Mesothelial cell of epicardium (in vitro differentiated cells): ENCODE data around the gene TGFBR1. TPM values are rescaled to one million over a fixed set of nuclear protein-coding genes. Genes with fewer than 3 reads are reported as not detected.

Experiments
- DNase-seq, 2 experiments: peaks; one replicate each; pipeline ENCODE4 v3.0.0; 2021; ENCODE audit warnings: low spot score in 2 of 2; ENCODE audit not compliant: unreplicated experiment in 2 of 2
- H3K27ac Mint-ChIP-seq: 2 replicates; pipeline ENCODE4 v1.8.0; 2021; ENCODE audit warnings: mixed read lengths
- H3K27me3 Mint-ChIP-seq: 2 replicates; pipeline ENCODE4 v1.8.0; 2021; ENCODE audit warnings: low read depth, mixed read lengths
- H3K36me3 Mint-ChIP-seq: 2 replicates; pipeline ENCODE4 v1.8.0; 2021; ENCODE audit warnings: mixed read lengths
- H3K4me1 Mint-ChIP-seq: 2 replicates; pipeline ENCODE4 v1.8.0; 2021; ENCODE audit warnings: mixed read lengths
- H3K4me3 Mint-ChIP-seq: 2 replicates; pipeline ENCODE4 v1.8.0; 2021; ENCODE audit warnings: mild to moderate bottlenecking, moderate library complexity, mixed read lengths
- H3K9me3 Mint-ChIP-seq: 2 replicates; pipeline ENCODE4 v1.8.0; 2021; ENCODE audit warnings: mixed read lengths
- total RNA-seq: library from RNA; stranded (reverse); gene quantifications from 3 replicates; pipeline ENCODE4 v1.2.1, GENCODE V29; 2021
- TF ChIP-seq, protein P1 (sequence below): fragments of 200-600 bp; sonication (generic); IDR thresholded peaks from one replicate; pipeline ENCODE4 v1.5.0; 2021; ENCODE audit warnings: antibody characterized with exemption; ENCODE audit not compliant: unreplicated experiment

Gene TGFBR1
- total RNA-seq, 1 donor from 2014 or later = 77.5 TPM

DNA sequence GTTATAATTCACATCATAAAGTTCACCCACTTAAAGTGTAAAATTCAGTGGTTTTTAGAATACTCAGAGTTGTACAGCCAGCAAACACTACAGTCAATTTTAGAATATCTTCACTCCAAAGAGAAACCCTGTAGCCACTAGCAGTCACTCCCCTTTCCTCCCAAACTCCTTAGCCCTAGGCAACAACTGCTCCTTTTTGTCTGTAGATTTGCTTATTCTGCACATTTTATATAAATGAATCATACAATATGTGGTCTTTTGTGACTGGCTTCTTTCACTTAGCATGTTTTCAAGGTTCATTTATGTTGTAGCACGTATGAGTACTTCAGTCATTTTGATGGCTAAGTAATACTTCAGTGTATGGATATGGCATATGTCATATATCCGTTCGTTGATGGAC lies 38.7 kb downstream of the TGFBR1 start:
- Mint-ChIP-seq H3K36me3 (peaks cover 63% of the 10 kb centered on the region), H3K4me1 (peaks cover 5% of the 10 kb centered on the region), H3K27ac (no peak overlapping the region), H3K27me3 (no peaks in the 10 kb centered on the region), H3K4me3 (no peak overlapping the region), H3K9me3 (no peaks in the 10 kb centered on the region)
- TF ChIP-seq, protein P1, sequence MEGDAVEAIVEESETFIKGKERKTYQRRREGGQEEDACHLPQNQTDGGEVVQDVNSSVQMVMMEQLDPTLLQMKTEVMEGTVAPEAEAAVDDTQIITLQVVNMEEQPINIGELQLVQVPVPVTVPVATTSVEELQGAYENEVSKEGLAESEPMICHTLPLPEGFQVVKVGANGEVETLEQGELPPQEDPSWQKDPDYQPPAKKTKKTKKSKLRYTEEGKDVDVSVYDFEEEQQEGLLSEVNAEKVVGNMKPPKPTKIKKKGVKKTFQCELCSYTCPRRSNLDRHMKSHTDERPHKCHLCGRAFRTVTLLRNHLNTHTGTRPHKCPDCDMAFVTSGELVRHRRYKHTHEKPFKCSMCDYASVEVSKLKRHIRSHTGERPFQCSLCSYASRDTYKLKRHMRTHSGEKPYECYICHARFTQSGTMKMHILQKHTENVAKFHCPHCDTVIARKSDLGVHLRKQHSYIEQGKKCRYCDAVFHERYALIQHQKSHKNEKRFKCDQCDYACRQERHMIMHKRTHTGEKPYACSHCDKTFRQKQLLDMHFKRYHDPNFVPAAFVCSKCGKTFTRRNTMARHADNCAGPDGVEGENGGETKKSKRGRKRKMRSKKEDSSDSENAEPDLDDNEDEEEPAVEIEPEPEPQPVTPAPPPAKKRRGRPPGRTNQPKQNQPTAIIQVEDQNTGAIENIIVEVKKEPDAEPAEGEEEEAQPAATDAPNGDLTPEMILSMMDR = no peak
- no peak for DNase-seq

DNA sequence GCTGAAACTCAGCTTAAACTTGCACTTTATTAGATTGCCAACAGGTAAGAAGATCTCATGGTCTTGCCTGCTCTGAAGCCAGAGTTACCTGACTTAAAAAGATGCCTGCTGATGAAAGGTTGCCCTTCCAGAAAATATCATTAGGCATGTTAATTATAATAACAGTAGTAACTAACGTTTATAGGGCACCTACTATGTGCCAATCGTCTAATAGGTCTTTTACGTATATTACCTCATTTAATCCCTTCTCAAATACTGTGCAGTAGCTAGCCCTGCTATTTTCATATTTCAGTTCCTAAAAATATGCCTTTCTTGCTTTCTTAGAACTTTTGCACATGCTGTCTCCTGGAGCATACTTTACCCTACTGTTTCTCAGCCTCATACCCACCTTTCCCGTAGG lies 40.1 kb downstream of the TGFBR1 start:
- Mint-ChIP-seq H3K9me3 (no peaks in the 10 kb centered on the region), H3K36me3 (peaks cover 57% of the 10 kb centered on the region), H3K4me1 (peaks cover 5% of the 10 kb centered on the region), H3K27me3 (no peaks in the 10 kb centered on the region), H3K4me3 (no peak overlapping the region), H3K27ac (no peak overlapping the region)
- no peak for DNase-seq
- TF ChIP-seq, protein P1 = no peak

DNA sequence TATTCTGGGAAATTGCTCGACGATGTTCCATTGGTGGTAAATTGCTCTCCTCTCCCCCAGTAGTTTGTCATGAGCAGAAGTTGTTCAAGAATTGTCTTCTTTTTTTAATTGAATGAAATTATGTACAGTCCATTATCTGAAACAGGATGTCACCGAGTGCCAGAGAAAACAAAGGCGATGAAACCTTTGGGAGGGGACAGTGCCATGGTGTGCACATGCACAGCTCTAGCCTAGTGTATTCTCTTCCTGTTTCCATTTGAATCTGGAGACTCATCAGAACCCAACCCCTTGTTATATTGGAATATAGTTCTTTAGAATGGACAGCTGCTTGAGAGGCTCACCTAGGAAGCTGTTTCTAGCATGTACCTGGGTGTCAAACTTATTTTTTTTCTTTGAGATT lies 41.7 kb downstream of the TGFBR1 start:
- TF ChIP-seq, protein P1 = no peak
- Mint-ChIP-seq H3K4me1 (no peaks in the 10 kb centered on the region), H3K9me3 (no peaks in the 10 kb centered on the region), H3K27ac (no peak overlapping the region), H3K4me3 (no peak overlapping the region), H3K27me3 (no peaks in the 10 kb centered on the region), H3K36me3 (peaks cover 52% of the 10 kb centered on the region)
- no peak for DNase-seq

DNA sequence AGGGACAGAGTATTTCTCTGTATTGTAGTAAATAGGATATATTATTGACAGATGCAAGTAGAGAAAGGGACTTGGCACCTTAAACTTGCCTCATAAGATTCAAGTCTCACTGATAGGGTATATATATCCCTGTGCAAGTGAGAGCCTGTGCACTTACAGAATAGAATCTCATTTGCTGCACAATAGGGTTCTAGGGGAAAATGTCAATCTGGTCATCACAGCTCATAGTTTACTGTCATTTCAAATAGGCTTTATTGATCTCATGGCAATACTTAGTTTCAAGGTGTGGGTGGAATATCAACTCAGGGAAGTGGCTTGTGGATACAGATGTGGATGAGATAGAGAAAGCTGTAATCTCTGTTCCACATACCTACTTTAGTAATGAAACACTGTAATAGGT lies 42.3 kb downstream of the TGFBR1 start:
- H3K9me3 Mint-ChIP-seq = no peaks in the 10 kb centered on the region
- H3K36me3 Mint-ChIP-seq = peaks cover 50% of the 10 kb centered on the region
- DNase-seq = no peak
- no peak overlapping the region for H3K4me3 Mint-ChIP-seq
- H3K27me3 Mint-ChIP-seq = no peaks in the 10 kb centered on the region
- TF ChIP-seq, protein P1 = no peak
- H3K27ac Mint-ChIP-seq = no peak overlapping the region
- no peaks in the 10 kb centered on the region for H3K4me1 Mint-ChIP-seq

DNA sequence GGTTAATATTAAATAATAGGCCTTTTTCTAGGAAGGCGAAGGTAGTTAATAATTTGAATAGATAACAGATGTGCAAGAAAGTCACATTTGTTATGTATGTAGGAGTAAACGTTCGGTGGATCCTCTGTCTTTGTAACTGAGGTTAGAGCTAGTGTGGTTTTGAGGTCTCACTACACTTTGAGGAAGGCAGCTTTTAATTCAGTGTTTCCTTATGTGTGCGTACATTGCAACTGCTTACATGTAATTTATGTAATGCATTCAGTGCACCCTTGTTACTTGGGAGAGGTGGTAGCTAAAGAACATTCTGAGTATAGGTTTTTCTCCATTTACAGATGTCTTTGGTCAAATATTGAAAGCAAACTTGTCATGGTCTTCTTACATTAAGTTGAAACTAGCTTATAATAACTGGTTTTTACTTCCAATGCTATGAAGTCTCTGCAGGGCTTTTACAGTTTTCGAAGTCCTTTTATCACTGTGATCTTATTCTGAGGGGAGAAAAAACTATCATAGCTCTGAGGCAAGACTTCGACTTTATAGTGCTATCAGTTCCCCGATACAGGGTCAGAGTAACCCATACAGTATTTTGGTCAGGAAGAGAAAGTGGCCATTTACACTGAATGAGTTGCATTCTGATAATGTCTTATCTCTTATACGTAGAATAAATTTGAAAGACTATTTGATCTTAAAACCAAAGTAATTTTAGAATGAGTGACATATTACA lies 45.7 kb downstream of the TGFBR1 start:
- no peak overlapping the region for H3K27ac Mint-ChIP-seq
- no peak for DNase-seq
- H3K36me3 Mint-ChIP-seq = peaks cover 38% of the 10 kb centered on the region
- TF ChIP-seq, protein P1 = no peak
- H3K27me3 Mint-ChIP-seq = no peaks in the 10 kb centered on the region
- peaks cover 12% of the 10 kb centered on the region for H3K9me3 Mint-ChIP-seq
- no peak overlapping the region for H3K4me3 Mint-ChIP-seq
- H3K4me1 Mint-ChIP-seq = no peaks in the 10 kb centered on the region

DNA sequence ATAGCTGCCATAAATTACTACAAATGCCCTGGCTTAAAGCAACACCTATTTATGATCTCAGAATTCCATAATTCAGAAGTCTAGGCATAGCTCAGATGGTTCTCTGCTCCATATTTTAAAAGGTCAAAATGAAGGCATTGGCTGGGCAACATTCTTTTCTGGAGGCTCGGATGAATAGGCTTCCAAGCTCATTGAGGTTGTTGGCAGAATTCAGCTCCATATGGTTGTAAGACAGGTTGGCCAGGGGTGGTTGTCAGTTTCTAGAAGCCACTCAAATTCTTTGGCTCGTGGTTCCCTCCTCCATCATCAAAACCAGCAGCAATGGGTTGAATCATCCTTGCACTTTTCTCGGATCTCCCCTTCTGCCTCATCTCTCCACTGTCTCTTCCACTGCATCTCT lies 49.4 kb downstream of the TGFBR1 start:
- no peak for DNase-seq
- Mint-ChIP-seq H3K27ac (no peak overlapping the region), H3K4me3 (no peak overlapping the region), H3K27me3 (peaks cover 14% of the 10 kb centered on the region), H3K36me3 (peaks cover 14% of the 10 kb centered on the region), H3K9me3 (peaks cover 13% of the 10 kb centered on the region), H3K4me1 (no peaks in the 10 kb centered on the region)
- TF ChIP-seq, protein P1 = no peak
